ENCODE results near the gene COA8. TPM values are rescaled to one million over a fixed set of nuclear protein-coding genes. Genes with fewer than 3 reads are reported as not detected.
"Not testable (repeated sequence)": the region's sequence is repeated elsewhere in the genome, so short reads cannot be mapped to it uniquely, and the experiment has no call there.

Gene COA8
- total and polyA plus RNA-seq, 7 experiments from 2014 or later = 13.6 to 51.3 (median 25.5) TPM

DNA sequence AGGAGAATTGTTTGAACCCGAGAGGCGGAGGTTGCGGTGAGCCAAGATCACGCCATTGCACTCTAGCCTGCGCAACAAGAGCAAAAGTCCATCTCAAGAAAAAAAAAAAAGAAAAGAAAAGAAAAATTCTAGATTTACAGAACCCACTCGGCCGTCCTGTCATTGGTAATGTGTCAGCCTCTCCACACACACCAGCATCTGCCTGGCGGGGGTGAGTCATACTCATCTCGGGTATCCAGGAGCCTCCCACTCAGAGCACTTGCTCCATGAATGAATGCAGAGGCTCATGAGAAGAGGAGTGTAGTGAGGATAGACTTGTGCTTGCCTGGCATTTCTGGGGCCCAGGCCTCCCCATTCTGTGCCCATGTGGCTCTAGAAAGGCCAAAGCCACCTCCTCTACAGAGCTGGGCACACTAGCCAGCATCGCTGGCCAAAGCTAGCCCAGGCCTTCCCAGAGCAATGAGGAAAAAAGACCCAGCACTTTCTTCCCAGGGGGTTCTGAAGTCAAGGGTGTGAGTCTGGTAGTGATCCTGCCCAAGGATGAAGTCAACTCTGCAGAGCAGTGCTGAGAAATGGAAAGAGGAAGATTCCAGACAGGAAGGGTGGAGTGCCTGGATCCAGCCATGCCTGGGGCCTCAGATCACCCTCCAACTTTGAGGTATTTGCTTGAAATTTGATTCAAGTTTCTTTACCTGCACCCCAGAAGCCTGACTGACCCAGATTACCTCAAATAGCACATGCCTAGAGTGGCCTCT is 35.0 kb downstream of the COA8 start:
- Histone ChIP-seq H3K36me3 (ENCODE audit: control insufficient read depth in 2 of 3, insufficient read depth in 3 of 3, low read length in 3 of 3) (no peaks in the 10 kb centered on the region), H3K27me3 (ENCODE audit: control insufficient read depth in 2 of 2, insufficient read depth in 2 of 2, low read length in 2 of 2) (no peaks in the 10 kb centered on the region), H3K27ac (ENCODE audit: low read depth, low read length) (no peak overlapping the region), H3K9me3 (ENCODE audit: control insufficient read depth in 2 of 3, low read length in 3 of 3) (no peaks in the 10 kb centered on the region), H3K4me1 (ENCODE audit: control insufficient read depth in 2 of 2, insufficient read depth in 2 of 2, low read length in 2 of 2) (no peaks in the 10 kb centered on the region), H3K4me3 (ENCODE audit: low read length) (no peak overlapping the region)
- H3K36me3 Mint-ChIP-seq = no peaks in the 10 kb centered on the region
- H3K4me1 Mint-ChIP-seq = no peaks in the 10 kb centered on the region
- ChIA-PET CTCF (no interaction called here), POLR2A (no interaction called here)
- no peak for DNase-seq
- no peak overlapping the region for H3K27ac Mint-ChIP-seq
- no peak overlapping the region for H3K4me3 Mint-ChIP-seq
- no peak for ATAC-seq
- intact Hi-C loops (cut with micrococcal nuclease) = no loop called here
- no peaks in the 10 kb centered on the region for H3K27me3 Mint-ChIP-seq
- no peaks in the 10 kb centered on the region for H3K9me3 Mint-ChIP-seq

DNA sequence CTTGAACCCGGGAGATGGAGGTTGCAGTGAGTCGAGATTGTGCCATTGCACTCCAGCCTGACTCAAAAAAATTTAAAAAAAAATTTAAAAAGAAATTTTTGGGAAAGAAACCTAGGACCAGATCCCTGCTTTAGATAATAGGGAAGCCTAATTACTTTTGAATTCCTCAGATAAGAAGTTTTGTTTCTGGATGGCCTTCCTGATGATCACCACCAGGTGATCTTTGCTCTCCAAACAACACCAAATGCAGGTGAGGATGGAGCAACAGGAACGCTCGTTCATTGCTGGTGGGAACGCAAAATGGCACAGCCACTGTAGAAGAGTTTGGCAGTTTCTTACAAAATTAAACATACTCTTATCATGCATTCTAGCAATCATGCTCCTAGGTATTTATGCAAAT is 37.7 kb downstream of the COA8 start:
- Mint-ChIP-seq H3K36me3 (no peaks in the 10 kb centered on the region), H3K27me3 (no peaks in the 10 kb centered on the region), H3K4me3 (no peak overlapping the region), H3K27ac (no peak overlapping the region), H3K9me3 (no peaks in the 10 kb centered on the region), H3K4me1 (peaks cover 0 to 7% (median 0%) of the 10 kb centered on the region in 7 donors)
- ChIA-PET CTCF (no interaction called here), POLR2A (no interaction called here)
- intact Hi-C loops (cut with micrococcal nuclease) = no loop called here
- Histone ChIP-seq H3K4me1 (ENCODE audit: control insufficient read depth in 2 of 2, insufficient read depth in 2 of 2, low read length in 2 of 2) (no peaks in the 10 kb centered on the region), H3K9me3 (ENCODE audit: control insufficient read depth in 2 of 3, low read length in 3 of 3) (no peaks in the 10 kb centered on the region), H3K4me3 (ENCODE audit: low read length) (no peak overlapping the region), H3K27ac (ENCODE audit: low read depth, low read length) (no peak overlapping the region), H3K36me3 (ENCODE audit: control insufficient read depth in 2 of 3, insufficient read depth in 3 of 3, low read length in 3 of 3) (no peaks in the 10 kb centered on the region), H3K27me3 (ENCODE audit: control insufficient read depth in 2 of 2, insufficient read depth in 2 of 2, low read length in 2 of 2) (no peaks in the 10 kb centered on the region)
- DNase-seq = no peak
- no peak for ATAC-seq

DNA sequence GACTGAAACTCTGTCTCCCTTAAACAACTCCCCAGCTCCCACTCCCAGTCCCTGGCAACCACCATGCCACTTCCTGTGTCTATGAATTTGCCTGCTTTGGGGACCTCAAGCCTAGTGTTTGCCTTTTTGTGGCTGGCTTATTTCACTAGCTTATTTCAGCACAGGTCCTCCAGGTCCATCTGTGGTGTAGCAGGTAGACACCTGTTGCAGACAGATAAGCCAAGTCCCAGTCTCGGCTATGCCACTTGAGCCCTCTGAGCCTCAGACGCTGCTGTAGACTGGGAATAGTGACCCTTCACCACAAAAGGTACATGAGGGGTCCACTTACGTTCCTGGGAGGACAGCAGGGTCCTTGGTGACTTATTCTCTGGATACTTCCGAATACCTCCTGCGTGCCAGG is 41.9 kb downstream of the COA8 start:
- DNase-seq (no peak), ATAC-seq (no peak)
- ChIA-PET POLR2A (interaction anchor here (1.0 to 1.5 kb wide), 2 partner anchors 24 to 26 kb away, joined by 3 read pairs; partner anchors contain the start of gene KLC1), CTCF (interaction anchor here (0.6 kb wide), 1 partner anchor 32 kb away, joined by 3 read pairs; no protein-coding TSS in a partner anchor)
- Mint-ChIP-seq H3K4me1 (peaks cover 14 to 28% (median 20%) of the 10 kb centered on the region in 7 donors), H3K27ac (peak overlapping the region in 1 of 9 donors; percentile 48), H3K36me3 (peaks cover 0 to 2% (median 0%) of the 10 kb centered on the region in 5 donors), H3K9me3 (peaks cover 0 to 3% (median 0%) of the 10 kb centered on the region in 11 donors), H3K27me3 (peaks cover 0 to 28% (median 0%) of the 10 kb centered on the region in 5 donors), H3K4me3 (no peak overlapping the region)
- intact Hi-C loops (cut with micrococcal nuclease) = no loop called here
- no peaks in the 10 kb centered on the region for H3K36me3 ChIP-seq (ENCODE audit: control insufficient read depth in 2 of 3, insufficient read depth in 3 of 3, low read length in 3 of 3)
- no peak overlapping the region for H3K27ac ChIP-seq (ENCODE audit: low read depth, low read length)
- no peaks in the 10 kb centered on the region for H3K27me3 ChIP-seq (ENCODE audit: control insufficient read depth in 2 of 2, insufficient read depth in 2 of 2, low read length in 2 of 2)
- no peak overlapping the region for H3K4me3 ChIP-seq (ENCODE audit: low read length)
- H3K9me3 ChIP-seq (ENCODE audit: control insufficient read depth in 2 of 3, low read length in 3 of 3) = no peaks in the 10 kb centered on the region
- H3K4me1 ChIP-seq (ENCODE audit: control insufficient read depth in 2 of 2, insufficient read depth in 2 of 2, low read length in 2 of 2) = peaks cover 18 to 21% of the 10 kb centered on the region in 2 donors

DNA sequence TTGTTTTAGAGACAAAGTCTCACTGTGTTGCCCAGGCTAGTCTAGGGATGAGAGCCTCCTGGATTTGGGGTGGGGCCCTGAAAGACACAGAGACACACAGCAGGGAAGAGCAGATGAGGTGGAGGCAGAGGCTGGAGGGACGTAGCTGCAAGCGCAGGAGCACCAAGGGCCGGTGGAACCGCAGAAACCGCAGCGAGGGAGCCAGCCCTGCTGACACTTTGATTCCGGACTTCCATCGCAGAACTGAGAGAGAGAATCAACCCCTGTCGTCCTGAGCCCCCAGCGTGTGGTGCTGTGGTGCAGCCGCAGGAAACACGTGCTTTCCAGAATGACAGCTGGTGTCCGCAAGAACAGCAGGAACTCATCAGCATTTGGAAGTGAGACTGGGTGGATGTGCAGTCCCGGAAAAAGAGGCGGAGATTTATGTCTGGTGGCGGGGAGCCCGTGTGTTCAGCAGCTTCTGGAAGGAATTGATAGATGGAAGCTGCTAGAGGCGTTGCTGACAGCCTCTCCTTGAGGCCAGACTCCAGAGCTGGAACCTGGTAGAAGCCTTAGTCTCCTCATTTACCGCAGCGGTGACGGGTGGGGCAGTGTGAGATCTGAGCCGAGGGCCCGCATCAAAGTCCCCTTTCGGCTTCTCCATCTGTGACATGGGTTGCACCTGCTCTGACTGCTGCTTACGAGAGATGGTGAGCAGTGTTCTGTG is 44.4 kb downstream of the COA8 start:
- Mint-ChIP-seq H3K9me3 (peaks cover 0 to 17% (median 8%) of the 10 kb centered on the region in 11 donors), H3K27me3 (peaks cover 0 to 28% (median 0%) of the 10 kb centered on the region in 5 donors), H3K27ac (peak overlapping the region; percentile 19 to 86 (median 52)), H3K4me3 (peak overlapping the region; percentile 76 to 93 (median 84)), H3K36me3 (peaks cover 0 to 10% (median 6%) of the 10 kb centered on the region in 5 donors), H3K4me1 (peaks cover 14 to 28% (median 21%) of the 10 kb centered on the region in 7 donors)
- CTCF ChIA-PET = interaction anchor here (0.5 kb wide), 1 partner anchor 73 kb away, joined by 3 read pairs; no protein-coding TSS in a partner anchor
- intact Hi-C loops (cut with micrococcal nuclease) = loop anchor here (1.0 to 2.0 kb wide), 5 partner anchors 18 to 108 kb away; partner anchors contain the start of genes KLC1 (in 2 of the 2), XRCC3 (in 1 of the 2) and ZFYVE21 (in 1 of the 2)
- H3K4me3 ChIP-seq (ENCODE audit: low read length) = peak overlapping the region; percentile 49
- H3K9me3 ChIP-seq (ENCODE audit: control insufficient read depth in 2 of 3, low read length in 3 of 3) = peaks cover 0 to 9% (median 0%) of the 10 kb centered on the region in 3 experiments
- peaks cover 18 to 21% of the 10 kb centered on the region in 2 donors for H3K4me1 ChIP-seq (ENCODE audit: control insufficient read depth in 2 of 2, insufficient read depth in 2 of 2, low read length in 2 of 2)
- H3K36me3 ChIP-seq (ENCODE audit: control insufficient read depth in 2 of 3, insufficient read depth in 3 of 3, low read length in 3 of 3) = no peaks in the 10 kb centered on the region
- ATAC-seq (peak; percentile 84), DNase-seq (peak; percentile 15 to 63 (median 46))
- no peak overlapping the region for H3K27ac ChIP-seq (ENCODE audit: low read depth, low read length)
- H3K27me3 ChIP-seq (ENCODE audit: control insufficient read depth in 2 of 2, insufficient read depth in 2 of 2, low read length in 2 of 2) = no peaks in the 10 kb centered on the region
- POLR2A ChIA-PET = interaction anchor here (0.7 to 2.9 kb wide), 4 partner anchors 22 to 92 kb away, joined by 3 to 9 read pairs (median 4); partner anchors contain the start of gene KLC1

DNA sequence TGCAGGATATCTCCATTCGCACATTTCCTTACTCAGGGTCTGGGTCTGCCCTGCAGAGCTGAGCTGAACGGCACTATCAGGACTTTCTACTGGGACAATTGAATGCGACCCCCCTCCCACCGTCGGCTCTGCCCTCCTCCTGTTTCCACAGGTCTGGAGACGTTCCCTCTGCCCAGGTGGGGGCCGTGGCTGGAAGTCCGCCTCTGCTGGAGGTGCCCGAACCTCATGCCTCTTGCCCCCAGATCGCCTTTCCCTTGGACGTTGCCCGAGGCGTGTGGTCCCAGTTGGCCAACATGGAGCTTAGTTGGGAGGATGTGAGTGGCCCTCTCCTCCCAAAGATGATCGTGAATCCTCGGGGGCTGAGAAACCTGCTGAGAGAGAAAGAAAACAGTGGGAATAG is 45.1 kb downstream of the COA8 start:
- CTCF ChIA-PET = no interaction called here
- Histone ChIP-seq H3K4me3 (ENCODE audit: low read length) (peak overlapping the region; percentile 49), H3K36me3 (ENCODE audit: control insufficient read depth in 2 of 3, insufficient read depth in 3 of 3, low read length in 3 of 3) (no peaks in the 10 kb centered on the region), H3K9me3 (ENCODE audit: control insufficient read depth in 2 of 3, low read length in 3 of 3) (peaks cover 0 to 9% (median 0%) of the 10 kb centered on the region in 3 experiments), H3K27ac (ENCODE audit: low read depth, low read length) (no peak overlapping the region), H3K4me1 (ENCODE audit: control insufficient read depth in 2 of 2, insufficient read depth in 2 of 2, low read length in 2 of 2) (peaks cover 18 to 21% of the 10 kb centered on the region in 2 donors), H3K27me3 (ENCODE audit: control insufficient read depth in 2 of 2, insufficient read depth in 2 of 2, low read length in 2 of 2) (no peaks in the 10 kb centered on the region)
- no peak for DNase-seq
- peak overlapping the region; percentile 76 to 93 (median 84) for H3K4me3 Mint-ChIP-seq
- H3K27ac Mint-ChIP-seq = peak overlapping the region in 4 of 9 donors; percentile 42 to 63 (median 56)
- H3K4me1 Mint-ChIP-seq = peaks cover 14 to 28% (median 21%) of the 10 kb centered on the region in 7 donors
- ATAC-seq = peak; percentile 10
- POLR2A ChIA-PET = interaction anchor here (0.7 to 2.9 kb wide), 4 partner anchors 22 to 92 kb away, joined by 3 to 9 read pairs (median 4); partner anchors contain the start of gene KLC1
- H3K9me3 Mint-ChIP-seq = peaks cover 0 to 18% (median 8%) of the 10 kb centered on the region in 11 donors
- intact Hi-C loops (cut with micrococcal nuclease) = loop anchor here (1.0 to 2.0 kb wide), 5 partner anchors 17 to 107 kb away; partner anchors contain the start of genes KLC1 (in 2 of the 2), XRCC3 (in 1 of the 2) and ZFYVE21 (in 1 of the 2)
- H3K36me3 Mint-ChIP-seq = peaks cover 0 to 10% (median 6%) of the 10 kb centered on the region in 5 donors
- H3K27me3 Mint-ChIP-seq = peaks cover 0 to 28% (median 0%) of the 10 kb centered on the region in 5 donors

DNA sequence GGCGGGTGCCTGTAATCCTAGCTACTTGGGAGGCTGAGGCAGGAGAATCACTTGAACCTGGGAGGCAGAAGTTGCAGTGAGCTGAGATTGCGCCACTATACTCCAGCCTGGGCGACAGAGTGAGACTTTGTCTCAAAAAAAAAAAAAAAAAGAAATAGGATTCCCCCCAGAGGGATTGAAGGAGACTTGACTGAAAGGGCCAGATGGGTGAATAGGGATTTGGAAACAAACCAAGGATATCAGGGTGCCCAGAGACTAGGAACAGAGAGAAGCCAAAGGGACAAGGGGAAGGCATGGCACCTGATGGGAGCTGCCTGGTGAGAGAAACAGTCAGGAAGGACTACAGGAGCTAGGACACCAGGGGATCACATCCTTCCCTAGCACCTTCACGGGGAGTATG is 46.3 kb downstream of the COA8 start:
- H3K27ac ChIP-seq (ENCODE audit: low read depth, low read length); H3K4me3 ChIP-seq (ENCODE audit: low read length); H3K9me3 ChIP-seq (ENCODE audit: control insufficient read depth in 2 of 3, low read length in 3 of 3); CTCF ChIA-PET; H3K27me3 ChIP-seq (ENCODE audit: control insufficient read depth in 2 of 2, insufficient read depth in 2 of 2, low read length in 2 of 2); H3K36me3 ChIP-seq (ENCODE audit: control insufficient read depth in 2 of 3, insufficient read depth in 3 of 3, low read length in 3 of 3); ATAC-seq; H3K36me3 Mint-ChIP-seq; DNase-seq; intact Hi-C loops (cut with micrococcal nuclease): not testable (repeated sequence)
- Mint-ChIP-seq H3K27ac (peak overlapping the region in 1 of 9 donors; percentile 6), H3K4me3 (peak overlapping the region in 1 of 10 donors; percentile 4), H3K4me1 (peaks cover 14 to 28% (median 21%) of the 10 kb centered on the region in 7 donors), H3K27me3 (peaks cover 0 to 28% (median 0%) of the 10 kb centered on the region in 5 donors), H3K9me3 (peaks cover 0 to 18% (median 8%) of the 10 kb centered on the region in 11 donors)
- peaks cover 18 to 21% of the 10 kb centered on the region in 2 donors for H3K4me1 ChIP-seq (ENCODE audit: control insufficient read depth in 2 of 2, insufficient read depth in 2 of 2, low read length in 2 of 2)
- POLR2A ChIA-PET = interaction anchor here (1.6 to 2.9 kb wide), 2 partner anchors 20 to 48 kb away, joined by 3 to 9 read pairs; partner anchors contain the start of gene KLC1
